ENCODE results near the gene GNA14. TPM values are rescaled to one million over a fixed set of nuclear protein-coding genes. Genes with fewer than 3 reads are reported as not detected.

GNA14 gene
- total RNA-seq, 1 experiment from 2014 or later, result 0.25 TPM

- no peak for DNase-seq (ENCODE audit: low read depth, low spot score)
- ChIA-PET RAD21 (ENCODE audit: low non-redundant PET in 1 of 2, low total read pairs in 2 of 2, uncharacterized antibody in 2 of 2, unreplicated experiment in 2 of 2) (no interaction called here), POLR2A (no interaction called here), CTCF (no interaction called here)
- no peaks in the 10 kb centered on the region for H4K20me1 ChIP-seq (ENCODE audit: insufficient read depth)
- no TSS peak for BruUV-seq (replicated peaks)
- no peaks in the 10 kb centered on the region for H3K9me3 ChIP-seq (ENCODE audit: control insufficient read depth in 1 of 2, insufficient read depth in 1 of 2, low read depth in 1 of 2, low read length in 2 of 2)
- no peak overlapping the region for H3K4me2 ChIP-seq (ENCODE audit: low read length)
- H3K4me3 ChIP-seq (replicated peaks in 1 of 2; ENCODE audit: low read depth in 1 of 2, low read length in 2 of 2), result no peak overlapping the region
- H3K9ac ChIP-seq (ENCODE audit: low read length), result no peak overlapping the region
- no peaks in the 10 kb centered on the region for H3K36me3 ChIP-seq (ENCODE audit: control insufficient read depth in 1 of 2, insufficient read depth in 2 of 2, low read length in 2 of 2)
- H3K79me2 ChIP-seq (ENCODE audit: insufficient read depth, low read length), result no peaks in the 10 kb centered on the region
- ATAC-seq, result no peak
- H2AFZ ChIP-seq (ENCODE audit: low read depth, low read length, poor library complexity, severe bottlenecking), result no peak overlapping the region
- no peak for TF ChIP-seq ZBTB33 (IDR thresholded peaks at IDR 0.05; ENCODE audit: extremely low read depth, insufficient replicate concordance, low read length)
- no peak for TF ChIP-seq ZFX (IDR thresholded peaks at IDR 0.05)
- TF ChIP-seq MAX (IDR thresholded peaks at IDR 0.05), result no peak
- TF ChIP-seq CTCF (IDR thresholded peaks at IDR 0.05 in 2 of 3, conservative IDR thresholded peaks at IDR 0.05 in 1 of 3; ENCODE audit: borderline replicate concordance in 1 of 3, insufficient read depth in 1 of 3, low read depth in 2 of 3, low read length in 2 of 3), result no peak
- TF ChIP-seq SIN3A (IDR thresholded peaks at IDR 0.05; ENCODE audit: low read depth), result no peak
- no peak for TF ChIP-seq YY1 (IDR thresholded peaks at IDR 0.05; ENCODE audit: extremely low read depth, insufficient replicate concordance, low read depth, low read length)
- no peak for TF ChIP-seq EZH2 (IDR thresholded peaks at IDR 0.05)
- intact Hi-C loops (cut with micrococcal nuclease), result no loop called here
- no peaks in the 10 kb centered on the region for H3K4me1 ChIP-seq (ENCODE audit: control insufficient read depth in 1 of 2, insufficient read depth in 2 of 2, low read length in 2 of 2)
- H3K27me3 ChIP-seq (ENCODE audit: insufficient read depth, low read length), result no peaks in the 10 kb centered on the region
- H3K9me2 ChIP-seq (ENCODE audit: insufficient read depth), result no peaks in the 10 kb centered on the region
- H3K27ac ChIP-seq (ENCODE audit: low read depth, low read length), result no peak overlapping the region
Observed at GRCh38 chr9:77440057-77440456, 208.1 kb downstream of the GNA14 start.
